ENCODE measurements around the gene ILDR1. TPM values are rescaled to one million over a fixed set of nuclear protein-coding genes. Genes with fewer than 3 reads are reported as not detected.

Gene ILDR1
- total and polyA plus RNA-seq, 10 of the 15 experiments (the other 5 are each of a cell fraction or from before 2014, with no cell fraction given): 1.3 to 12.0 (median 7.0) TPM

DNA sequence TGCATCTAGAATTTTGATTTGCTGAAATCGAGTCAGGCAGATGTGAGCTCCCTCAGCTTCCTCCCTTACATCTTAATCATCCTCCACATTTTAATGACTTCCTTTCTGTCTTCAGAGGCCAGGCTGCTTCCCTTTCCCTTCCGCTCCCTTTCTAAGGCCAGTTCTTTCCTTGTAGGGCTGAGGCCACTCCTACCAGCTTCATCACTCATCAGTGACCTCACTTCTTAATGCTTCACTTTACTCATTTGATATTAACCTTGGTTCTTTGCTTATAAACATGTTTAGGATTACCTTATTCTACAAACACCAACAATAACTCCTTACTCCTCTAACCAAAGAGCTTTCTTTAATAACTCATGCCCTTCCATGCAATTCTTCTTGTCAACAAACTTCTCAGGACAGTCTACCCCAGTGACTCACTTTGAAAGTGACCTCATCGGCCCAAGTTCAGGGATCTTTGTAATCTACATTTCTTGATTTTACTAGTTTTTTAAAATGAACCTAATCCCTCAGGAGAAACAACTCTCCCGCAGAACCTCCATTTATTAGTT, 23.9 kb downstream of the ILDR1 start:
- peak overlapping the region; percentile 32 for H3K4me2 ChIP-seq (ENCODE audit: control insufficient read depth, insufficient read depth)
- no peak overlapping the region; the same call in 1 of the 2 replicates for H3K9ac ChIP-seq (ENCODE audit: control insufficient read depth, insufficient read depth, low read length)
- no peak for FAIRE-seq
- peak overlapping the region; percentile 67 for H3K27ac ChIP-seq (ENCODE audit: control insufficient read depth, insufficient read depth)
- H3K4me3 ChIP-seq: no peak overlapping the region
- peaks cover 13 to 25% of the 10 kb centered on the region in 2 experiments for H3K36me3 ChIP-seq (ENCODE audit: control insufficient read depth in 2 of 2, insufficient read depth in 2 of 2, low read length in 1 of 2)
- H3K79me2 ChIP-seq (ENCODE audit: control insufficient read depth, insufficient read depth, low read length): peaks cover 2% of the 10 kb centered on the region
- H3K4me1 ChIP-seq (ENCODE audit: control insufficient read depth, insufficient read depth, low read length): peaks cover 80% of the 10 kb centered on the region
- SMC1A ChIA-PET (ENCODE audit: uncharacterized antibody, unreplicated experiment): interaction anchor here (0.6 to 28.1 kb wide), 13 partner anchors 9 to 522 kb away, joined by 3 to 882 read pairs (median 11); partner anchors contain the start of genes CD86 and ILDR1
- CTCF ChIA-PET: interaction anchor here (0.7 to 4.9 kb wide), 9 partner anchors 14 to 264 kb away, joined by 3 to 57 read pairs (median 32); partner anchors contain the start of gene CD86
- no peak overlapping the region; the same call in 1 of the 2 replicates for H2AFZ ChIP-seq (ENCODE audit: control insufficient read depth, low read depth, low read length)
- H4K20me1 ChIP-seq (ENCODE audit: control insufficient read depth, insufficient read depth): no peaks in the 10 kb centered on the region; the same call in 1 of the 2 replicates
- peak; percentile 37 for ATAC-seq
- BruUV-seq (replicated peaks): no TSS peak
- 20% methylated on average over 4 of the region's 4 CpGs for WGBS (ENCODE audit: insufficient coverage, insufficient replicate concordance, low lambda C conversion rate, missing lambda C conversion rate)
- no peaks in the 10 kb centered on the region for H3K27me3 ChIP-seq (replicated peaks in 1 of 2; ENCODE audit: control insufficient read depth in 2 of 2, insufficient read depth in 2 of 2, low read length in 1 of 2)
- RAD21 ChIA-PET (ENCODE audit: unreplicated experiment): interaction anchor here (0.5 to 12.6 kb wide), 17 partner anchors 14 to 261 kb away, joined by 3 to 137 read pairs (median 4); partner anchors contain the start of genes CD86 and ILDR1
- POLR2A ChIA-PET: interaction anchor here (0.7 to 9.1 kb wide), 10 partner anchors 14 to 260 kb away, joined by 3 to 120 read pairs (median 4); partner anchors contain the start of gene ILDR1
- in situ Hi-C loops (cut with MboI) (loop anchor here (5.0 kb wide), 1 partner anchor 451 kb away; the partner anchor contains the start of gene POLQ), intact Hi-C loops (cut with micrococcal nuclease; ENCODE audit: unreplicated experiment) (loop anchor here (5.0 to 10.0 kb wide), 5 partner anchors 34 to 451 kb away; partner anchors contain the start of genes CD86, HCLS1 and POLQ)
- H3K9me3 ChIP-seq (replicated peaks; ENCODE audit: control insufficient read depth, insufficient read depth, low read length): no peaks in the 10 kb centered on the region
- DNase-seq (ENCODE audit: low read depth, low spot score): no peak
- TF ChIP-seq BCL3 (IDR thresholded peaks at IDR 0.05; ENCODE audit: borderline replicate concordance, insufficient read depth, low read depth, low read length, poor library complexity, severe bottlenecking) (peak; percentile 61), SMARCA5 (IDR thresholded peaks at IDR 0.05) (no peak), CREM (IDR thresholded peaks at IDR 0.05; ENCODE audit: low read depth) (peak; percentile 65; the same call in 1 of the 2 replicates), ZNF622 (IDR thresholded peaks at IDR 0.05) (no peak), GATAD2B (conservative IDR thresholded peaks at IDR 0.05; ENCODE audit: low read depth) (0 out of 2 replicates have a peak, but pooled peaks have one; percentile 24), CUX1 (IDR thresholded peaks at IDR 0.05; ENCODE audit: insufficient replicate concordance, low read depth, low read length) (peak; percentile 54)
- TF ChIP-seq, protein P1, sequence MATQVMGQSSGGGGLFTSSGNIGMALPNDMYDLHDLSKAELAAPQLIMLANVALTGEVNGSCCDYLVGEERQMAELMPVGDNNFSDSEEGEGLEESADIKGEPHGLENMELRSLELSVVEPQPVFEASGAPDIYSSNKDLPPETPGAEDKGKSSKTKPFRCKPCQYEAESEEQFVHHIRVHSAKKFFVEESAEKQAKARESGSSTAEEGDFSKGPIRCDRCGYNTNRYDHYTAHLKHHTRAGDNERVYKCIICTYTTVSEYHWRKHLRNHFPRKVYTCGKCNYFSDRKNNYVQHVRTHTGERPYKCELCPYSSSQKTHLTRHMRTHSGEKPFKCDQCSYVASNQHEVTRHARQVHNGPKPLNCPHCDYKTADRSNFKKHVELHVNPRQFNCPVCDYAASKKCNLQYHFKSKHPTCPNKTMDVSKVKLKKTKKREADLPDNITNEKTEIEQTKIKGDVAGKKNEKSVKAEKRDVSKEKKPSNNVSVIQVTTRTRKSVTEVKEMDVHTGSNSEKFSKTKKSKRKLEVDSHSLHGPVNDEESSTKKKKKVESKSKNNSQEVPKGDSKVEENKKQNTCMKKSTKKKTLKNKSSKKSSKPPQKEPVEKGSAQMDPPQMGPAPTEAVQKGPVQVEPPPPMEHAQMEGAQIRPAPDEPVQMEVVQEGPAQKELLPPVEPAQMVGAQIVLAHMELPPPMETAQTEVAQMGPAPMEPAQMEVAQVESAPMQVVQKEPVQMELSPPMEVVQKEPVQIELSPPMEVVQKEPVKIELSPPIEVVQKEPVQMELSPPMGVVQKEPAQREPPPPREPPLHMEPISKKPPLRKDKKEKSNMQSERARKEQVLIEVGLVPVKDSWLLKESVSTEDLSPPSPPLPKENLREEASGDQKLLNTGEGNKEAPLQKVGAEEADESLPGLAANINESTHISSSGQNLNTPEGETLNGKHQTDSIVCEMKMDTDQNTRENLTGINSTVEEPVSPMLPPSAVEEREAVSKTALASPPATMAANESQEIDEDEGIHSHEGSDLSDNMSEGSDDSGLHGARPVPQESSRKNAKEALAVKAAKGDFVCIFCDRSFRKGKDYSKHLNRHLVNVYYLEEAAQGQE (IDR thresholded peaks at IDR 0.05; ENCODE audit: low read depth, low read length): no peak
